Keratinocyte (primary cell): ENCODE measurements around the gene CXADR.

Experiments used
- CTCF ChIP-seq, 3 experiments: IDR thresholded peaks in 1 of 3; conservative IDR thresholded peaks in 1 of 3; optimal IDR thresholded peaks in 1 of 3; 2 replicates in 2 of 3; 3 replicates in 1 of 3; pipeline versions ENCODE3 to v1.5.1; 2011; ENCODE audit warnings: low read length in 3 of 3, mild to moderate bottlenecking in 3 of 3, moderate library complexity in 2 of 3, control low read depth in 1 of 3, inconsistent platforms in 1 of 3; ENCODE audit not compliant: insufficient read depth in 2 of 3; ENCODE audit errors: extremely low read depth in 1 of 3
- EZH2 ChIP-seq: IDR thresholded peaks from one replicate; pipeline ENCODE4 v1.6.1; 2012; ENCODE audit warnings: inconsistent platforms, mild to moderate bottlenecking, low read length, moderate library complexity

DNA sequence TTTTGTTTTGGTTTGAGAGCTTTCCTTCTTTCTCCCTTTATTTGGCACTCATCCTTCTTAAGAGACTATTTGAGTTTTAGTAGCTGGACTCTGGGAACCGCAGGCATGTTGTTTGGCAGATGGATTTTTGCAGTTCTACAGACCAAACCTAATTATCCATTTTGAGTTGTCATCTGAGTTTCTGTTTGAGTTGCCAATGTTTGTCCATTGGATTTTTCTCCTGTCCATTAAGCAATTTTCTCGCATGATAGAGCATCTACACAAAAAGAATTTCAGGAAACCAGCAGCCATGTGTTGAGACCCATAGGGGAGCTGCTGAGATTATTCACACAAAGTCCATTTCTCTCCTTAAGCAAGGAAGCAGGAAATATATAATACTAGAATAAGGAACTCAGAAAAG lies 17.2 kb upstream of the CXADR start:
- no peak for TF ChIP-seq EZH2
- TF ChIP-seq CTCF (optimal IDR thresholded peaks at IDR 0.05 in 1 of 3, IDR thresholded peaks at IDR 0.05 in 1 of 3, conservative IDR thresholded peaks at IDR 0.05 in 1 of 3; ENCODE audit: extremely low read depth in 1 of 3, insufficient read depth in 2 of 3, low read length in 3 of 3), result no peak
